LNCAP (cell line): ENCODE results near the gene SCEL.

ENCODE experiments used
- TF ChIP-seq, protein P1 (sequence below): fragments of 450-650 bp; IDR thresholded peaks from 2 replicates; pipeline ENCODE4 v1.5.1; 2017; ENCODE audit warnings: mild to moderate bottlenecking

Gene SCEL

GRCh38 chr13:77514336-77514726, 21.2 kb upstream of the SCEL start:
- TF ChIP-seq, protein P1, sequence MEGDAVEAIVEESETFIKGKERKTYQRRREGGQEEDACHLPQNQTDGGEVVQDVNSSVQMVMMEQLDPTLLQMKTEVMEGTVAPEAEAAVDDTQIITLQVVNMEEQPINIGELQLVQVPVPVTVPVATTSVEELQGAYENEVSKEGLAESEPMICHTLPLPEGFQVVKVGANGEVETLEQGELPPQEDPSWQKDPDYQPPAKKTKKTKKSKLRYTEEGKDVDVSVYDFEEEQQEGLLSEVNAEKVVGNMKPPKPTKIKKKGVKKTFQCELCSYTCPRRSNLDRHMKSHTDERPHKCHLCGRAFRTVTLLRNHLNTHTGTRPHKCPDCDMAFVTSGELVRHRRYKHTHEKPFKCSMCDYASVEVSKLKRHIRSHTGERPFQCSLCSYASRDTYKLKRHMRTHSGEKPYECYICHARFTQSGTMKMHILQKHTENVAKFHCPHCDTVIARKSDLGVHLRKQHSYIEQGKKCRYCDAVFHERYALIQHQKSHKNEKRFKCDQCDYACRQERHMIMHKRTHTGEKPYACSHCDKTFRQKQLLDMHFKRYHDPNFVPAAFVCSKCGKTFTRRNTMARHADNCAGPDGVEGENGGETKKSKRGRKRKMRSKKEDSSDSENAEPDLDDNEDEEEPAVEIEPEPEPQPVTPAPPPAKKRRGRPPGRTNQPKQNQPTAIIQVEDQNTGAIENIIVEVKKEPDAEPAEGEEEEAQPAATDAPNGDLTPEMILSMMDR = no peak

DNA sequence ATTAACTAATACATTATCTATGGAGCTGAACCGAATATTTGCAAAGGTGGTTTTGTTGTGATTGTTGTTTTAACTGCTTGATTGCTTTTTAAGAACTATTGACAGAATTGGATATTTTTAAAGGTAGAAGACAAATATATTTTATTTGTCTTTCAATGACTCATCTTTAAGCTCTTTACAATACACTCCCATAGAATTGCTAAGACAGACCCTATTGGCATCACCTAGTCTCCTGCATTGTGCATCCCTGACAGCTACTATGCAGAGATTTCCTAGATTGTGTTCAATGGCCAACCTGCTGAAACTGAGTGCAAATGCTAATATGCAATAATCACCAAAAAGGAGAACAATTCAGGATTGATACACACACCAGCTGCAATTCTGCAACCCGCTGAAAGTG, 19.7 kb upstream of the SCEL start:
- TF ChIP-seq, protein P1 = no peak

DNA sequence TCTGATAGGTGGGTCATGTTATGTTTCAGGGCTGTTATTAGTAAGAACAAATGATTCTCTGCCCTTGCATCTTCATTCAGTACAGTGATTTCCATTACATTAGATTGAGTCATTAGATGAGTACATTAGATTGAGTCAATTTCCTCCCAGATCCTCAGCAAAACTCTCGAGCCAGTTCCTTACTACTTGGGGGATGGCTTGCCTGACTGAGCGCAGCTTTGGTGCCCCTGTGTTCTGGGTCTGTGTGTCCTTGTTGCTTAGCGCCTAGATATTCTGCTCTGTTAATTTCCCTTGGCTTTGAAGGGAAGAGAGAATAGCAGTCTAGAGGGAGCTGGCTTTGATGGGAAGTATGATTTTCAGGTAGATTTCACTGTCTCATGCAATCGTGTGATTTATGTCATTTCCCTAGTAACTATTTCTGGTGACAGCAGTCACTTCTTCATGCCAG, 19.1 kb upstream of the SCEL start:
- TF ChIP-seq, protein P1 = no peak

GRCh38 chr13:77518266-77518665, 17.2 kb upstream of the SCEL start:
- TF ChIP-seq, protein P1 = no peak

- TF ChIP-seq, protein P1 = no peak
Measured at GRCh38 chr13:77519808-77520207, 15.7 kb upstream of the SCEL start.

GRCh38 chr13:77521194-77521593, 14.3 kb upstream of the SCEL start:
- TF ChIP-seq, protein P1 = no peak

GRCh38 chr13:77521595-77522367, 13.7 kb upstream of the SCEL start:
- TF ChIP-seq, protein P1 = no peak
